ENCODE measurements around the gene ADRA2C.

The ADRA2C gene

DNA sequence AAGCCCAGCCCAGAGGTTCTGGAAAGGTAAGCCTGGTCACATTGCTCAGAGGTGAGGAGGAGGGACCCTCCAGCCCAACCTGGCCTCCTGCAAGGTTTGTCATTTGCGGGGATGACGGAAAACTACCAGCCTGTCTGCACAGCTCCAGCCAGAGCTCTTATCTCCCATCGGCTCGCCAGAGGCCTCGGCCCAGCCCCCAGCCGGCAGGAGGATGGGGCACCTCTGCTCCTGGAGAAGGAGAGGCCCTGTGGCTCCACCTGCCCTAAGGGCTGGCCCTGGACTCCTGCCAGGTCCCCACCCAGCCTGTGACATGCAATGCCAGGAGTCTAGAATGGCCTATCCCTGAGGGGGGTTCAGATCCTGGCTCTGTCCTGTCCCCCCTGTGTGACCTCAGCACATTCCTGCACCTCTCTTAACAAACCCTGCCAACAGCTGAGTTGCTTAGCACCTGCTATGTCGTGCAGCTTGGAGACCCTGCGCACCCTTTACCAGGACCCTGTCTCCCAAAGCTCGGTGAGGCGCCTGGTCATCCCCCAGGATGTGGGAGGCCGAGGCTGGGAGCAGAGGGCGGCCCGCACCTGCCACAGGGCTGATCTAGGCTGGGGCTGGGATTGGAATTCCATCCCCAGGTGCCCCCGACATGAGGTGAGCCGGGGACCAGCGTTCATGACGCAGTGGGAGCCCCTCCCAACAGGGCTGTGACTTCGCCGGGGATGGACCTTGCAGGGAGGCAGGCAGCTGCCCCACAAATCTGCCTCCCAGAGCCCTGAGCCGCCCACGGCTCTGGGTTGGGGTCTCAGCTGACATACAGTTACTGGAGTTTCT, 14.4 kb downstream of the ADRA2C start:
- no peak overlapping the region for H3K27ac ChIP-seq

GRCh38 chr4:3781193-3781886, 15.2 kb downstream of the ADRA2C start:
- TF ChIP-seq, protein P1, sequence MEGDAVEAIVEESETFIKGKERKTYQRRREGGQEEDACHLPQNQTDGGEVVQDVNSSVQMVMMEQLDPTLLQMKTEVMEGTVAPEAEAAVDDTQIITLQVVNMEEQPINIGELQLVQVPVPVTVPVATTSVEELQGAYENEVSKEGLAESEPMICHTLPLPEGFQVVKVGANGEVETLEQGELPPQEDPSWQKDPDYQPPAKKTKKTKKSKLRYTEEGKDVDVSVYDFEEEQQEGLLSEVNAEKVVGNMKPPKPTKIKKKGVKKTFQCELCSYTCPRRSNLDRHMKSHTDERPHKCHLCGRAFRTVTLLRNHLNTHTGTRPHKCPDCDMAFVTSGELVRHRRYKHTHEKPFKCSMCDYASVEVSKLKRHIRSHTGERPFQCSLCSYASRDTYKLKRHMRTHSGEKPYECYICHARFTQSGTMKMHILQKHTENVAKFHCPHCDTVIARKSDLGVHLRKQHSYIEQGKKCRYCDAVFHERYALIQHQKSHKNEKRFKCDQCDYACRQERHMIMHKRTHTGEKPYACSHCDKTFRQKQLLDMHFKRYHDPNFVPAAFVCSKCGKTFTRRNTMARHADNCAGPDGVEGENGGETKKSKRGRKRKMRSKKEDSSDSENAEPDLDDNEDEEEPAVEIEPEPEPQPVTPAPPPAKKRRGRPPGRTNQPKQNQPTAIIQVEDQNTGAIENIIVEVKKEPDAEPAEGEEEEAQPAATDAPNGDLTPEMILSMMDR (IDR thresholded peaks at IDR 0.05): no peak
- TF ChIP-seq ZFX (IDR thresholded peaks at IDR 0.05; ENCODE audit: borderline replicate concordance): no peak
- no peak overlapping the region for H3K27ac ChIP-seq

More for the DNA sequence above, 14.4 kb downstream of the ADRA2C start:
- TF ChIP-seq, protein P1 (IDR thresholded peaks at IDR 0.05): no peak
- TF ChIP-seq ZFX (IDR thresholded peaks at IDR 0.05; ENCODE audit: borderline replicate concordance): no peak

DNA sequence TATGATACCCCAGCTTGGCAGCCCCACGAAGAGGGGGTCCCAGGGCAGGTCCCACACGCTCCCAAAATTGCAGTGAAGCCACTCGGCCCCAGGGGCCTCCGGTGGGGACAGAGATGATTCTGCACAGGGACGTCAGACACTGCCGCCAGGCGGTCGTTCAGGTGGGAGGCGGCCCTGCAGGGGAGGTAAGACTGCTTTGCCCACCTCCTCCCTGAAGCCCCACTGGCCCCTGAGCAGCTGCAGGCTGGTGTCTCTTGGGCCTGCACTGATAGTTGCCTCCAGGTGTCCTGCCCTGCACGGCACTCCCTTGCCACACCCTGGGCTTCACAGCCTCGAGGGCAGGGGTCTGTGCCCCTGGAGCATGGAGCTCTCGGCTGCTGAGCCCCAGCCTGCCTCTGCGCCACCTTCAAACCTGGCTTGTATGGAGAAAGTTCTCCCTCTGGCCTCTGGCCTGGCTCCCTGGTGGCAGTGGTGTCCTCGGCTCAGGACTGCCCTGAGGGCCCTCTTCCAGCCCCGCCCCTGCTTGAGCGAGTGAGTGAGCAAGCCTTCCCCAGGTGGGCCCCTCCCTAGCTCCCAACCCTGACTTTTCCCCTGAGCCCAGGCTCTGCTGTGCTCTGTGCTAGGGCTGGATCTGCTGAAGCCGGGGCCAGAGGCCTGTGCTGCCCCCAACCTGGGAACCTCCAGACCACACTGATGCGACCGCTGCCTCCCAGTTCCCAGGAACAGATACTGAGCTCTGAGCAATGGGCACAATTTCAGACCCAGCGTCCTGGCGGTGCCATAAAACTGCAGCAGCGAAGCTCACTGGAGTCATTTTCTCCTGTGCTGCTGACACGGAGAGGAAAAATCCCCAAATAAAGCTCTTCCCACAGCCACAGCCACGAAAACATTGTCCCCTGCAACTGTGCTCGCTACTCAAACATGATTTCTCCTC, 16.1 kb downstream of the ADRA2C start:
- TF ChIP-seq, protein P1 (IDR thresholded peaks at IDR 0.05): no peak
- no peak for TF ChIP-seq ZFX (IDR thresholded peaks at IDR 0.05; ENCODE audit: borderline replicate concordance)
- H3K27ac ChIP-seq: no peak overlapping the region

- no peak for TF ChIP-seq ZFX (IDR thresholded peaks at IDR 0.05; ENCODE audit: borderline replicate concordance)
- TF ChIP-seq, protein P1 (IDR thresholded peaks at IDR 0.05): peak; percentile 57
- H3K27ac ChIP-seq: no peak overlapping the region
These were observed 17.6 kb downstream of the ADRA2C start for GRCh38 chr4:3783693-3784306.

GRCh38 chr4:3784454-3785291, 18.5 kb downstream of the ADRA2C start:
- TF ChIP-seq, protein P1 (IDR thresholded peaks at IDR 0.05): no peak
- TF ChIP-seq ZFX (IDR thresholded peaks at IDR 0.05; ENCODE audit: borderline replicate concordance): no peak
- H3K27ac ChIP-seq: no peak overlapping the region

- no peak for TF ChIP-seq ZFX (IDR thresholded peaks at IDR 0.05; ENCODE audit: borderline replicate concordance)
- TF ChIP-seq, protein P1 (IDR thresholded peaks at IDR 0.05): no peak
- no peak overlapping the region for H3K27ac ChIP-seq
These were observed 19.0 kb downstream of the ADRA2C start for GRCh38 chr4:3785292-3785565.
